WI38 (cell line): ENCODE data around the gene CDK14.
"Not testable (repeated sequence)": the region's sequence is repeated elsewhere in the genome, so short reads cannot be mapped to it uniquely, and the experiment has no call there.

Experiments used
- H3K4me3 ChIP-seq: 2 replicates; pipeline ENCODE4 v1.5.1; 2011; ENCODE audit warnings: low read depth, mild to moderate bottlenecking, control low read depth, low read length
- TF ChIP-seq, protein P1 (sequence below): IDR thresholded peaks from 2 replicates; pipeline ENCODE4 v1.5.1; 2012; ENCODE audit warnings: low read depth, mild to moderate bottlenecking, control low read depth, low read length

The CDK14 gene

GRCh38 chr7:90761584-90761983 lies 165.5 kb downstream of the CDK14 start:
- H3K4me3 ChIP-seq = no peak overlapping the region
- TF ChIP-seq, protein P1, sequence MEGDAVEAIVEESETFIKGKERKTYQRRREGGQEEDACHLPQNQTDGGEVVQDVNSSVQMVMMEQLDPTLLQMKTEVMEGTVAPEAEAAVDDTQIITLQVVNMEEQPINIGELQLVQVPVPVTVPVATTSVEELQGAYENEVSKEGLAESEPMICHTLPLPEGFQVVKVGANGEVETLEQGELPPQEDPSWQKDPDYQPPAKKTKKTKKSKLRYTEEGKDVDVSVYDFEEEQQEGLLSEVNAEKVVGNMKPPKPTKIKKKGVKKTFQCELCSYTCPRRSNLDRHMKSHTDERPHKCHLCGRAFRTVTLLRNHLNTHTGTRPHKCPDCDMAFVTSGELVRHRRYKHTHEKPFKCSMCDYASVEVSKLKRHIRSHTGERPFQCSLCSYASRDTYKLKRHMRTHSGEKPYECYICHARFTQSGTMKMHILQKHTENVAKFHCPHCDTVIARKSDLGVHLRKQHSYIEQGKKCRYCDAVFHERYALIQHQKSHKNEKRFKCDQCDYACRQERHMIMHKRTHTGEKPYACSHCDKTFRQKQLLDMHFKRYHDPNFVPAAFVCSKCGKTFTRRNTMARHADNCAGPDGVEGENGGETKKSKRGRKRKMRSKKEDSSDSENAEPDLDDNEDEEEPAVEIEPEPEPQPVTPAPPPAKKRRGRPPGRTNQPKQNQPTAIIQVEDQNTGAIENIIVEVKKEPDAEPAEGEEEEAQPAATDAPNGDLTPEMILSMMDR = no peak

DNA sequence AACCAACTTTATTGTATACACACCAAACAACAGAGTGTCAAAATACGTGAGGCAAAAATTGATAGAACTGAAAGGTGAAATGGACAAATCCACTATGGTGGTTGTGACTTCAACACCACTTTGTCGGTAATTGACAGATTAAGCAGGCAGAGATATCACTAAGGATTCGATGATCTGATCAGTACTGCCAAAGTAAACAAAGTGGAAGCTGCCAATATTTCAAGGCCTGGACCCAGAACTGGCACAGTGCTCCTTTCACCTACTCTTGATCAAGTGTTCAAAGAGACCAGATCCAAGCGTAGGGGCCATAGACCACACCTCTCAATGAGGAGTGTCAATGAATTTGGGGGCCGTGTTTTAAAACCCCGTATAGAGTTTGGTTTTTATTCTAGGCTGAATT lies 167.0 kb downstream of the CDK14 start:
- TF ChIP-seq, protein P1 = no peak
- H3K4me3 ChIP-seq = no peak overlapping the region

GRCh38 chr7:90764848-90765570 lies 168.9 kb downstream of the CDK14 start:
- no peak overlapping the region for H3K4me3 ChIP-seq
- TF ChIP-seq, protein P1 = no peak

DNA sequence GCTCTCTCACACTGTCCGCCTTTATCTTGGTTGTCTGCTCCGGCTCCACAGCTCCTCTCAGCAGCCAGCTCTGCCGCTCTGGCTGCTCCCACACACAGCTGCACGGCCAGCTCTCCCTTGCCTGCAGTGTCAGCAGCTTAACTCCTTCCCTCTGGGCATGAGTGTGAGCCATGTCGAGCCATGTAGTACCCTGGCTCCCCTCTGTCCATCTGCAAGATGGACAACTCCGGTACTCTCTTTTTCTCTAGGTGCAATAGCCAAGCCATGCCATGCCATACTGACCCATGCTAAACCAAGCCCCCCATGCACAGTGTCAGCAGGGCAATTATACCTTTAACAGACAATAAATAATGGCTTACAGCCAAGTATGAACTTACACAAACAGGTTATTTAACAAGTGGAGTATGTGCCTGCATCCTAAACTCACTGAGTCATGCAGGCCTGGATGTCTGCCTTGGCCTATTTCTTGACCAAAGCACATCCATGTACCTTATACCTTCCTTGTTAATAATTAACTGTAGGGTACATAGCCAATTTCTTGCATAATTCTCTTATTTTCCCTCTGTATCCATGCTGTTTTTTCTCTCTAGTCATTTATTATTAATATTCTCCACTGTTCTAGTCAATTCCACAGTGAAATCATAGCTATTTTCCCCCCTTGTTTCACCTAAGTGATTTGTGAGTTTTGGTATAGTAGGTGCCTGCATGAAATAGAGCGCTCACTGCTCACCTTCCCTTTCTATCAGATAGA lies 170.9 kb downstream of the CDK14 start:
- no peak overlapping the region for H3K4me3 ChIP-seq
- TF ChIP-seq, protein P1 = no peak

DNA sequence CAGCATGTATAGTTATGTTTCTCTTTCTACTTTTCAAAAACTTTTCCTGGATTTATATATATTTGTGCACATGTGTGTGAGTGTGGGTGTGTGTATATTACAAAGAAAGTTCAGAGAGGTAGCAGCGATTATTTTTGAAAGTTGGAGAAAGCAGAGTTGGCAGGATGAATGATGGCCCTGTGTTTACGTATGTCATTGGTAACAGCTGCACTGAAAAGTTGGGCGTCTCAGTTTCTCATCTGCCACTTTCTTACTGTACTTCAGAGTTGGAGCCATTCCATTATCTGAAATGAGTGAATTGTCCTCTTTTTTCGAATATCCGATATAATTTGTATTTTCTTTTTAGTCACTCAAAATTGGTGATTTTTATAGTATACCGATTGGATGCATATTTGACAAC lies 172.2 kb downstream of the CDK14 start:
- TF ChIP-seq, protein P1 = no peak
- no peak overlapping the region for H3K4me3 ChIP-seq

DNA sequence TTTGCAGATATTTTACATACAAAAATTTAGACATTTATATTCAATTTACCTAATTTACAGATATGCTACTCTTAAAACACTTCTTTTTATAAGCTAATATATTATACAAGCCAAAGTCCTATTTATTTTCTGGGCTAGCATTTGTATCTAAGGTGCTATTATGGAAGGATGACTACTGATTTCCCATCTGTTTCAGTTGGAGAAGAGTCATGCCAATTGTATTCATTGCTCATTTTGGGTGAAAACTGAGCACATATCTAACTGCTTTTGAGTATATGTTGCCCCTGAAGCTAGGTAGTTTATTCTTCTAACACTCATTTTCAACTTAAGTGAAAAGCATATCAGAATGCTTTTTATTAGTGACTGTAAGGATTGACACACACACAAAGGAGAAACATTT lies 172.9 kb downstream of the CDK14 start:
- TF ChIP-seq, protein P1 = no peak
- no peak overlapping the region for H3K4me3 ChIP-seq

DNA sequence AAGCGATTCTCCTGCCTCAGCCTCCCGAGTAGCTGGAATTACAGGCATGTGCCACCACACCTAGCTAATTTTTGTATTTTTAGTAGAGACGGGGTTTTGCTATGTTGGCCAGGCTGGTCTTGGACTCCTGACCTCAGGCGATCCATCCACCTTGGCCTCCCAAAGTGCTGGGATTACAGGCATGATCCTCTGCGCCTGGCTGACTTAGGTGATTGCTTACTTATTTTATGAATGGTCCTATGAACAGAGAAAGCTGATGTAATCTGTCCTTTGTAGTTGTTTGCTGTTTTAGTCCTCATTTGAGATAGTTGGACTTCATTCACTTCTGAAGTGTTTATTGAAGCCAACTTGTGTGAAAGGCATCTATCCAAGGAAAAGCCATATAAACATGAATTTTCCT lies 173.4 kb downstream of the CDK14 start:
- not testable (repeated sequence) for H3K4me3 ChIP-seq

DNA sequence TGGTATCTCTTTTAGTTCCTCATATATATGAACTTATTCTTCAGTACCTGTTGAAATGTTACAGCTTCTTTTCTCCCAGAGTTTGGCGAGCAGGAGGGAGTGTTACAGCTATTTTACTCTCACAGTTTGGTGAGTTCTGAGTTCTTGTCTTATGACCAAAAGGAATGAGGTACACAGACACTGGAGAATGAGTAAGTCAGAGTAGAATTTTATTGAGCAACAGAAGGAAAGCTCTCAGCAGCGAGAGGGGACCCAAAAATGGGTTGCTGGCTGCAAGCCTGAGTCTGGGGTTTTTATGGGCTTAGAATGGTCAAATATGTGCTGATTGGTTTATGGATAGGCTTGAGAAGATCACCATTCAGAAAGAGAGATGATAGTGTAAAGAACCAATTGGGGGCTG lies 175.2 kb downstream of the CDK14 start:
- no peak overlapping the region for H3K4me3 ChIP-seq
- TF ChIP-seq, protein P1 = no peak
